GM18502 (cell line): ENCODE results near the gene SYCE1.
"Not testable (repeated sequence)": the region's sequence is repeated elsewhere in the genome, so short reads cannot be mapped to it uniquely, and the experiment has no call there.

Source experiments
- ATAC-seq: cut with Tn5 transposase; IDR thresholded peaks from one replicate; pipeline ENCODE4 v1.9.1; 2021; ENCODE audit warnings: mild to moderate bottlenecking; ENCODE audit not compliant: unreplicated experiment, poor library complexity

Gene SYCE1

GRCh38 chr10:133565441-133566294 lies at the start of gene SYCE1:
Gene SYCE1 (minus strand): TSS chr10:133565583. CDS start chr10:133565529, 54 bp downstream.
- no peak for ATAC-seq

GRCh38 chr10:133614830-133615580 lies 49.6 kb upstream of the SYCE1 start:
- no peak for ATAC-seq

GRCh38 chr10:133613699-133614098 lies 48.3 kb upstream of the SYCE1 start:
- no peak for ATAC-seq

GRCh38 chr10:133611079-133611478 lies 45.7 kb upstream of the SYCE1 start:
- ATAC-seq = no peak

GRCh38 chr10:133608855-133609254 lies 43.5 kb upstream of the SYCE1 start:
- ATAC-seq = no peak

- ATAC-seq = not testable (repeated sequence)
These were observed 38.1 kb upstream of the SYCE1 start for GRCh38 chr10:133603434-133603833.

GRCh38 chr10:133600657-133601056 lies 35.3 kb upstream of the SYCE1 start:
- ATAC-seq = no peak

- ATAC-seq = not testable (repeated sequence)
These were observed 34.5 kb upstream of the SYCE1 start for GRCh38 chr10:133599869-133600268.

- ATAC-seq = no peak
These were observed 27.3 kb upstream of the SYCE1 start for GRCh38 chr10:133592716-133593115.

GRCh38 chr10:133590970-133591359 lies 25.6 kb upstream of the SYCE1 start:
- no peak for ATAC-seq

- no peak for ATAC-seq
These were observed 25.0 kb upstream of the SYCE1 start for GRCh38 chr10:133590226-133590969.

- ATAC-seq = not testable (repeated sequence)
These were observed 11.7 kb upstream of the SYCE1 start for GRCh38 chr10:133577037-133577436.

- ATAC-seq = not testable (repeated sequence)
These were observed 8.1 kb upstream of the SYCE1 start for GRCh38 chr10:133573460-133573859.

- ATAC-seq = not testable (repeated sequence)
These were observed 6.7 kb upstream of the SYCE1 start for GRCh38 chr10:133572055-133572454.

- ATAC-seq = not testable (repeated sequence)
These were observed 4.4 kb upstream of the SYCE1 start for GRCh38 chr10:133569801-133570200.

- ATAC-seq = not testable (repeated sequence)
These were observed 3.6 kb upstream of the SYCE1 start for GRCh38 chr10:133568831-133569527.

- ATAC-seq = no peak
These were observed 2.9 kb upstream of the SYCE1 start for GRCh38 chr10:133568287-133568614.

GRCh38 chr10:133567609-133568286 lies 2.4 kb upstream of the SYCE1 start:
- ATAC-seq = no peak

GRCh38 chr10:133567119-133567518 lies 1.7 kb upstream of the SYCE1 start:
- ATAC-seq = no peak

- ATAC-seq = no peak
These were observed 567 bp downstream of the SYCE1 start for GRCh38 chr10:133564816-133565215.
